ENCODE results near the gene TM4SF5.

TM4SF5 gene, protein sequence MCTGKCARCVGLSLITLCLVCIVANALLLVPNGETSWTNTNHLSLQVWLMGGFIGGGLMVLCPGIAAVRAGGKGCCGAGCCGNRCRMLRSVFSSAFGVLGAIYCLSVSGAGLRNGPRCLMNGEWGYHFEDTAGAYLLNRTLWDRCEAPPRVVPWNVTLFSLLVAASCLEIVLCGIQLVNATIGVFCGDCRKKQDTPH

DNA sequence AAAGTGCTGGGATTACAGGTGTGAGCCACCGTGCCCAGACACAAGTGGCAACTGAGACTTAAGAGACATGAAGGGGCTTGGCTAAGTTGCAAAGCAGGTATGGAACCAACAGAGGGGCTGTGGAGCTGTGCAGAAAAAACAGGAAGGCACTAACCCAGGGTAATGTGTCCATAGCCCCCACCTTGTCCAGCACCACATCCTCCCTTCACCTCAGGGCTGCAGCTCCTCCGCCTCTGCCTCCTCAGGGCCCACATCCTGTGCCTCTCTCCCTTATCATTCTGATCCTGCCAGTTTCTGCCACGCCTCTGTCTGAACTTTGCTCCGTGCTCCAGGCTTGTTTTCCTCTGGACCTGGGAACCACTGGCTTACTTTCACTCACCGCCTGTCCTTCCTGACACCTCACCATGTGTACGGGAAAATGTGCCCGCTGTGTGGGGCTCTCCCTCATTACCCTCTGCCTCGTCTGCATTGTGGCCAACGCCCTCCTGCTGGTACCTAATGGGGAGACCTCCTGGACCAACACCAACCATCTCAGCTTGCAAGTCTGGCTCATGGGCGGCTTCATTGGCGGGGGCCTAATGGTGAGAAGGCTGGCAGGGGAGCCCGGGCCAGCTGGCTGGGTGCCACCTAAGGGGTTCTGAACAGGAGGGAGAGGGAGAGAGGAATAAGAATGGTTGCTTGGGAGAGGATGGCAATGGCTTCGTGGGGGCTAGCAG is at the start of gene TM4SF5:
Gene TM4SF5 (plus strand): TSS at position 368 of the 716 bp plus-strand sequence. CDS start 37 bp downstream, at position 405.
- DNase-seq, result no peak

- peak; percentile 34 for DNase-seq
Observed at GRCh38 chr17:4722678-4723240, 48.9 kb upstream of the TM4SF5 start.

DNA sequence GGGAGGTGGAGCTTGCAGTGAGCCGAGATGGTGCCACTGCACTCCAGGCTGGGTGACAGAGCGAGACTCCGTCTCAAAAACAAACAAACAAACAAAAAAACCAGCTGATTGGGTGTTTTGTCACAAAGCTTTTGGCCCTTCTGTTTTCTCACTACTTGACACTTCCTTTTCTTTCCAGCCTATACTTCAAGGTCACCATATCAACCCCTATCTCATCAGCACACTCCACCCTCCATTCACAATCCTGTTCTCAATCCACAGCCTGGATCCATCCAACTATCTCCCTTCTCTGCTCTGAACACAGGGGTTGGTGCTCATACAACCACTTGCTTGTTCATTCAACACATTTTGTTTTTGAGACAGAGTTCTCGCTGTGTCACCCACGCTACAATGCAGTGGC is 47.0 kb upstream of the TM4SF5 start:
- DNase-seq, result no peak

- DNase-seq, result no peak
Observed at GRCh38 chr17:4725646-4726310, 45.9 kb upstream of the TM4SF5 start.

DNA sequence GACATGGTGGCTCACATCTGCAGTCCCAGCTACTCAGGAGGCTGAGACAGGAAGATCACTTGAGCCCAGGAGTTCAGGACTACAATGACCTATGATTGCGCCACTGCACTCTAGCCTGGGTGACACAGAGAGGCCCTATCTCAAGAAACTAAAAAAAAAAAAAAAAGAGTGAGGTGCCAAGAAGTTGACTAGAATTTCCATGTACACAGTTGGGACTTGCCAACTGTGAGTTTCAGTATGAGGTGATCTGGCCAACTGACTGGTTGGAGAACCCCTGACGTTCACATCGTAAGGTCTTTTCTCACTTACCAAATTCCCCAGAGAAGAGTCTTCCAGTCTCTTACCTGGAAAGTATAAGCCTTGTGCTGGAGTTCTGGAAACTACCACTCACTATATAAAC is 43.6 kb upstream of the TM4SF5 start:
- DNase-seq, result no peak

DNA sequence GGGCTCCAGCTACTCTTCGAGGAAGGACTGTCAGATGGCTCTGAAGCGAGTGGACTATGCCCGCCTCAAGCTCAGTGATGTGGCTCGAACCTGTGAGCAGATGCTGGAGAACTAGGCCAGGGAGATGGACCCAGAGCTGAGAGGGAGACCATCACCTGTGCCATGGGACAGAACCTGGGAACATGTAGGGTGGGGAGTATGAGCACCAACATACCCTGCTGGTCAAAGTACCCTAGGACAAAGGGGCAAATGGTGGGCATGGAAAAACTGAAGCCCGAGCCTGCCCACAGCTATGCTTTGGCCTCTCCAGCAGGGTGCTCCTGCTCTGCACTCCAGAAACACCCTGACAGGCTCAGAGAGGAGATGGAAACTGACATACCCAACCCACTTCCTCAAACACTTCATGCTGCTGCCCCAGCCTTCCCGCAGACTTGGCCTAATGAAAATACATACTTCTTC is 38.6 kb upstream of the TM4SF5 start:
- DNase-seq, result no peak

DNA sequence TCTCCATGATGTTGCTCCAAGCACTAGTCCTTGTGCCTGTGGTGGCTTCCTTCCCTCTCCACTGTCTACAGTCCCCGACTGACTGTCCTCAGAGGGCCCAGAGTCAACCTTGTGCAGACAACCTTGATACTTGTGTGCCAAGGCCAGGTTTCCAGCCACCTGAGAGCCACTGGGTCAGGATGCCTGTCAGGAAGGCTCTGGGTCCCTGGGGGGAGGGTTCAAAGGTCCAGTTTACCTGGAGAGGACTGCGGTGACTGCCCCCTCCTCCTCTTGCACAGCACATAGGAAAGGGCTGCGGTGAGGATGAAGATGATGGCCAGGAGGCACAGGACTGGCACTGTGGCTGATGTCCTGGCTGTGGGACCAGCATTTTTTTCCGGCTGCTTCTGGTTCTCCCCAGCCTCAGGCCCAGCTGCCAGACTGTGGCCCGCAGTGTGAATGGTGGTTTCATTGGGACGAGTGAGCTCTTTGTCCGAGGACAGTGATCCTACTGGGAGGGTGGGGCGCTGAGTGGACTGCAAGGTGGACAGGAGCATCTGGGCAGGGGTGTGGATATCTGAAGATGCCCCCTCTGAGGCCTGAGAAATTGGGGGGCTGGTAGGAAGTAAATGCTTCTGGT is 36.7 kb upstream of the TM4SF5 start:
- DNase-seq, result no peak

- DNase-seq, result no peak
Observed at GRCh38 chr17:4735876-4736651, 35.6 kb upstream of the TM4SF5 start.

DNA sequence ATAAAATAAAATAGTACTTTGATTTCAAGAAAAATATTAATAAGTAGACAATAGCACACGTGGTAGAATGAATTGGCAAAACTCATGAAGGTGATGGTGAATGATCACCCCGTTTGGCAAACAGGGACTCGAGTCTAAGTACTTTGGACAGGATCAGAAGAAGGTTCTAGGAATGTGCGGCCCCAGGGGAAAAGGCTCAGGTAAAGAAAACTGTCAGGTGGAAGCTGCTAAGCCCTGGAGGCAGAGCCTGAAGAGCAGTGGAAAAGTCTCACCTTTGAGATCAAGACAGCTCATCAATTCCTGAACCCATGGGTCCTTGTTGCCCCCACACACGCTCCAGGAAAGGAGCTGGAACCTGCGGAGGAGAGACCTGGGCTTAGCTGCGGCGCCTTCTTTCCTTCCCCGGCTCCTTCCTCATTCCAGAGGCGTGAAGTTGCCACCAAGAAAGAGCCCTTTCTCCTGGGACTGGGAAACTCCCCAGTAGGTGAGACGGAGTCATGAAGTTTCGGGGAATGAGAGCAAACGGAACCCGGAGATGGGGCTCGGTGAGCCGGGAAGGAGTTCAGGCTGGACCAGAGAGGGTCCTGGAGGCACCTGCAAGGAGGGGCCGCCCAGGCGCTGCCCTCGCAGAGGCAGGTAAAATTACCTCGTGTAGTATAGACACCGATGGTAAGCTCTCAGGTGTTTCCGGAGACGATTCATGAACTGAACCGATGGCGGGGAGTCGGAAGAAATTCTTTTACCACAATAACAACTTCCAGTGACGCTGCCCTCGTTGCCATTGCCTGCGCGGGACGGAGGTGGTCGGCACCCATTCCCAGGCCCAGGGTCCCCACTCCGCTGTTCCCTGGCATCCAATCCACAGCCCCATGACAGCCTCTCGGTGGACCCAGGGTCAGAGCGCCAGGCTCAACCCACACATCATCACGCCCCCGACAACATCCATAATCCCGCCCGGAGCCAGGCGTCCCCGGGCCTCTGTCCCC is 33.3 kb upstream of the TM4SF5 start:
- DNase-seq, result no peak

DNA sequence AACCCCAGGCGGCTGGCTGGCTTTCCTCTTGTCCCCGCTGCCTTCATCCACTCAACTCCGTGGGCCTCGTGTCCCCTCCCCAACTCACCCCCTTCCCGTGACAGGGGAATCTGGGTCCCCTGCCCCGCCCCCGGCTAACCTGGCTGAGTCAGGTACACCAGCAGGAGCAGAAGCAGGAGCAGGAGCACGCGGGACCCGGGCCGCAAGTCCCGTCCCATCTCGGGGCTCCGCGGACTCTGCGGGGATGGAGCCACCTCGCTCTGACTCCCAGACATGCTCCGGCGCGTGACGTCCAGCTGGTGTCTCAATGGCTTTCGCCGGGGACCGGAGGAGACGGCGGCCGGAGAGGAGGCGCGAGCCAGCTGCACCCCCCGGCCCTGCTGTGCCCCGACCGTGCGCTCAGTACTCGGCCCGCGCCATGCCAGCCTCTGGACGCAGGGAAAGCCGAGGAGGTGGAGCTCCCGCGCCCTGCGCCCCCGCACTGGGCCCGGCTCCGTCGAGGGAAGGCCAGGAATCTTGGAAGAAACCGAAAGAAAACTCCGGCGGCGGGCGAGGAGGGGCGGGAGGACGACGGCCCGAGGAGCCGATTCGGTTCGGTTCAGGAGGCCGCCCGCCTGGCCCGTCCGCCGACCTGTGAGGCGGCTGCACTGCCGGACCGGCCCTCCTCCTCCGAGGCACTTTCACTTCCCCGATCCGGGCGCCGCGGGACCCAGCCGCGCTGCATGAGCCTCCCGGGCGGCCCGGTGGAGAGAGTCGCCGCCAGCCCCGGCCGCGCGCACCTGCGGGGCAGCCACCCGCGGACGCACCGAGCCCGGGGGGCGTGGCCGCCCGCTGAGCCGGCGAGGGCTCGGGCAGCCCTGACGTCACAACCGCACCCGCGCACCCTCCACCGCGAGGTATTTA is 32.3 kb upstream of the TM4SF5 start, which contains the start of the genes CXCL16 and ZMYND15:
Gene CXCL16 (minus strand): TSS at position 807 of the 903 bp plus-strand sequence. CDS start 589 bp downstream, at position 218.
Gene ZMYND15 (plus strand): TSS at position 712 of the 903 bp plus-strand sequence. CDS start 716 bp downstream, outside the sequence.
- DNase-seq, result no peak

- no peak for DNase-seq
Observed at GRCh38 chr17:4740025-4740351, 31.7 kb upstream of the TM4SF5 start.

GRCh38 chr17:4740584-4740983 is 31.1 kb upstream of the TM4SF5 start:
- no peak for DNase-seq

GRCh38 chr17:4741544-4741943 is 30.1 kb upstream of the TM4SF5 start:
- no peak for DNase-seq

GRCh38 chr17:4742133-4742532 is 29.6 kb upstream of the TM4SF5 start:
- DNase-seq, result no peak

DNA sequence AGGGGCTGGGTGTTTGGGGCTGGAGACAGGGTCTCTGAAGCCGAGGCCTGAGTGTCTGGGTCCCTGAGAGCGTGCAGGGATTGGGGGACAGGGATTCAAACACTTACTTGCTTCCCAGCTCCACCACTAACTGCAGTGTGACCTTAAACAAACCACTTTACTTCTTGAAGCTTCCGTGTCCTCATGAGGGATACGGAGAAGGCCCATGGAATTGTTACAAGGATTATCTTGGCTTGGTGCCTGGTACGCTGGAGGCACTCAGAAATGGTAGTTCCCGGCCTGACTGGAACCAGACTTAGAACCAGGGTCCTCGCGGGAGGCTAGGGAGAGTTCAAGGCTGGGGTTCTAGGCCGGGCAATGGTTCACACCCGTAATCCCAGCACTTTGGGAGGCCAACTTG is 29.1 kb upstream of the TM4SF5 start:
- no peak for DNase-seq

- no peak for DNase-seq
Observed at GRCh38 chr17:4743216-4743615, 28.5 kb upstream of the TM4SF5 start.

DNA sequence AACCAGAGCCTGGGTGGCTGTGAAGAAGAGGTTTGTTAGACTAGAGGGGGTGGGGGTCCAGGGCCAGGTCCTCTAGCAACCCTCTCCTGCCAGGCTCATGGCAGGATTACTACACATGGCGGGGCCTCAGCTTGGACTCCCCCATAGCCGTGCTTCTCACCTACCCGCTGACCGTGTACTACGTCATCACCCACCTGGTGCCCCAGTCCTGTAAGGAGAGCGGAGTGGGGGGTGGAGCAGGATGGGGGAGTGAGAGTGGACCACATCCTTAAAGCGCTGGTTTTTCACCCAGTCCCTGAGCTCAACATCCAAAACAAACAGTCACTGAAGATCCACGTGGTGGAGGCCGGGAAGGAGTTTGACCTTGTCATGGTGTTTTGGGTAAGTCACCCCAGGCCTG is 27.8 kb upstream of the TM4SF5 start:
- no peak for DNase-seq

DNA sequence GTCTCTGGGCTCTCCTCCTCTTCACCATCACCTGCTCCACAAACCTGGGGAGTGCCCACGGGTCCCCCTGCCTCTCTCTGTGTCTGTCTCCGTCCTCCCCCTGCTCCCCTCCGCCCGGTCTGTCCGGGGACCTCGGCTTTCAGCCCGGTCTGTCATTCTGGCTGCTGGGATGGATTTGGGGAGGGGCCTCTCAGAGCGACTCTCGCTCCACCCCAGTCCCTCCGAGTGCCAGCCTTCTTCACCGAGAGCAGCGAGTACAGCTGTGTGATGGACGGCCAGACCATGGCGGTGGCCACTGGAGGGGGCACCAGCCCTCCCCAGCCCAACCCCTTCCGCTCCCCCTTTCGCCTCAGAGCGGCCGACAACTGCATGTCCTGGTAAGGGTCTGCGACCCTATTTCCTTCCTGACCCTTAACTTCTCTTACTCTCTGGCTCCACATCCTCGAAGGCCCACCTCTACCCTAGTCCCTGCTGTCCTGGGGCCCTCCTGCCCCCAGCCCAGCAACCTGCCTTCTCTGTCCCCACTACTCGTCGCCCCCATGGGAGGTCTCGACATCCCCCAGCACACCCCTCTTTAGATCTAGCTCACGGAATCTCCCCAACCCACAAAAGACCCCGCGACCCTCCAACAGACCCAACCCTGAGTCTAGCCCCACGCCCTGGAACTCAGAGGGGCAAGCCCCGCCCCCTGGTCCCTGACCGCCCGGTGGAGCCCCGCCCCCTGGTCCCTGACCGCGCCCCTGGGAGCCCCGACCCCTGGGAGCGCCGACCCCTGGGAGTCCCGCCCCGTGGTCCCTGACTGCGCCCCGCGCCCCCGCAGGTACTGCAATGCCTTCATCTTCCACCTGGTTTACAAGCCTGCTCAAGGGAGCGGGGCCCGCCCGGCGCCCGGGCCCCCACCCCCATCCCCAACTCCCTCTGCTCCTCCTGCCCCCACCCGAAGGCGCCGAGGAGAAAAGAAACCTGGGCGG is 26.4 kb upstream of the TM4SF5 start:
- DNase-seq, result no peak

- no peak for DNase-seq
Observed at GRCh38 chr17:4747847-4748246, 23.8 kb upstream of the TM4SF5 start.
